SKM-1 treated with dmso at 0.1 percent for 144 hours (cell line): ENCODE measurements around the gene EVX1.
A peak's percentile ranks its signal among the peaks of the same experiment; 100 is the strongest.

Experiments used
- DNase-seq: peaks from one replicate; lab custom pipeline; 2025; ENCODE audit not compliant: unreplicated experiment; lab: John Stamatoyannopoulos, UW

Gene EVX1

DNA sequence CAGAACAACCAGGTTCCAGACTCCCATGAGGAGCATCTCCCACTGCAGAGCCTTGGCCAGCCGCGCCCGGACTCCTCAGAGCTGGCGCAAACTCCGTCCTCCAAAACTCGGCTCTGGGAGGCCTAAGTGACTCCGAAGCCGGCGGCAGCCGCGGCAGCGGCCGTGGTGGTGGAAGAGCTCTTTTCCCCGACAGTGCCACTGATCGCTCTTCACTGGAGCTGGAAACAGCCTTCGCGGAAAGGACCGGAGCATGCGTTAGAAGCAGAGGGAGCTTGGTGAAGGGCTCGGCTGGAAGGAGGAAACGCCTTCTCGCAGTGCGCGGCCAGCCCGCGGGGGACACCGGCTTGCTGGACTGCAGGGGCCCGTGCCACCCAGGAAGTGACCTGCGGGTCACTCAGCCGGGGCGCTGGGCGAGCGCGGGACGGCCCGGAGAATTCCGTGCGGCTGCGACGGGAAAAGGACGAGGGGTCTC lies 37.7 kb upstream of the EVX1 start:
- no peak for DNase-seq

DNA sequence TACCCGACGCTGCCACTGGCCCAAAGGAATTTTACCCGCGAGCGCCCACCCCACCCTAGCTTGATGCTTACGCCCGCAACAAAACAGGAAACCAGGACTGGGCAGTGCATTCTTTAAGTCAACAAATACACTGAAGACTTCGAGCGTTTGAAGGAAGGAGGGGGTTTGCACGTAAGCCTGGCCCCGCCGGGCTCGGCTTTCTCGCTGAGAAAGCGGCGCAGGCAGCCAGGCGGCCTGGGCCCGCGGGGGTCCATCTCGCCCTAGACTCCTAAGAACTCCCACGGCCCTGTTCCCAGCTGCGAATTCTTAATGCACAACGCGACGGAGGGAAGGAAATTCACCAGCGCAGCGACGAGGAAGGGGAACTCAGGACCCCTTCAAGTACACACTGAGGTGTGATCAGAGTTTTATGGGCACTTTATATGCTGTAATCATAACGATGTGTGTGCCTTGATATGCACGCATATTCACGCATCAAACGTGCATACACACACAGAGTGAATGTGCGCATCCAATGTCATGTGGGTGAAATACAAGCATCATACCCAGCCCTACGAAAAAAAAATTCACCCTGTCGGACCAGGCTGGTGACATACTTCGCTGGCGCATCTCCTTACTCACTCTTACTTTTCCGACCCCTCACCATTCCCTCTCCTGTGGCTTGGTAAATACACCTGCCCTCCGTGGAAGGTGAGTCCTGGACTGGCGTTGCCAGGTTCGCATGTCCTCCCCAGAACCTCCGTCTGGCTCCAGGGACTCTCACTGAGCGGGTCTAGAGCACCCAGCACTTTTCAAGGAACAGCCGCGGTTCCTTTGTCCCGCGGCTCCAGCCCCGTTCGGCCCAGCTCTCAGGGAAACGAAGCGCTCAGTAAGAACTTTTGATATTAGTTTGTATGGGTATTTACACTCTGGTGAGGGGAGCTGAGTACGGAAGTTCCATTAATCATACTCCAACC lies 37.0 kb upstream of the EVX1 start:
- no peak for DNase-seq

DNA sequence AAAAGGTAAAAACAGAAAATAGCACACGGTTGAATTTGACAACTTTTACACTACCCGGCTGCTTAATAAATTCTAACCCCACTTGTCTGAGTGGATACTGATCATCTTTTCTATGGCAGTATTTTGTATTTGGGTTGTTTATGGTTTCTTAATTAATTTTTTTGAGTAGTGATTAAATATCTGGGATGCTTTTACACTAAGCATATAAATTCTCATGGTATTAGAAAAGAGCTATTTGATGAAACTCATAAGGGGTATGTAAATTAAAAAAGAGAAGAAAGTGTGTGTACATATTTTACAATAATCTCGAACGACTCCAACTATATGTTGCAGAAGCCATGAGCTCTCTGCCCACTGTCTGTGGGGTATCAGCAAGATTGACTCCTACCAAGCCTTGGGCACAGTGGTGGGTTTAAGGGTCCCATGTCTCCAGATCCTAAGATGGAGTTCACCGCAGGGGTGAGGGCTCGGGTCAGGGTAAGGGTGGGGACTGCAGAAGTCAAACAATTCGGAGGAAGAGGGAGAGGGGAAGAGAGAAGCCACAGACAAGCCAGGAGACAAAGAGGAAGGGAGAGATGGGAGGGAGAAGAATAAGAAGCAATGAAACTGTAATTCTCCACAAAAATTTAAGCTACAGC lies 35.1 kb upstream of the EVX1 start:
- no peak for DNase-seq

DNA sequence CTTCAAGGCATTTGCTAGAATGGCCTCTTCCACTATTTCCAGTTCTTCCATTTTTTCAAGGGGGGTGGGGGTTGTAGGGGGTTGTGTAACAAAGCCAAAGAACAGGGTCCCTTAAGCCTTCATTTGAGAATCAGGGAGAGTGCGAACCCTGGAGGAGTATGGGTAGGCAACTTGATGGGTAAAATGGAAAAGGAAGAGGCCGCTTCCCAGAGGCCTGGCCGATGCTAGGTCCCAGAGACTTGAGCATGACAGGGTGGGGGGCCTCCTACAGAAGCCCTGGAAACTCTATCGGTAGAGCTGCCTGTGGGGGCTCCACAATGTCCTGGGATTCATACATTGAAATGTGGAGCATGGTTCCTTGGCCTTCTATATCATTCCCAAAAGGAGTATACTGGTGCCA lies 33.6 kb upstream of the EVX1 start:
- DNase-seq, result no peak

DNA sequence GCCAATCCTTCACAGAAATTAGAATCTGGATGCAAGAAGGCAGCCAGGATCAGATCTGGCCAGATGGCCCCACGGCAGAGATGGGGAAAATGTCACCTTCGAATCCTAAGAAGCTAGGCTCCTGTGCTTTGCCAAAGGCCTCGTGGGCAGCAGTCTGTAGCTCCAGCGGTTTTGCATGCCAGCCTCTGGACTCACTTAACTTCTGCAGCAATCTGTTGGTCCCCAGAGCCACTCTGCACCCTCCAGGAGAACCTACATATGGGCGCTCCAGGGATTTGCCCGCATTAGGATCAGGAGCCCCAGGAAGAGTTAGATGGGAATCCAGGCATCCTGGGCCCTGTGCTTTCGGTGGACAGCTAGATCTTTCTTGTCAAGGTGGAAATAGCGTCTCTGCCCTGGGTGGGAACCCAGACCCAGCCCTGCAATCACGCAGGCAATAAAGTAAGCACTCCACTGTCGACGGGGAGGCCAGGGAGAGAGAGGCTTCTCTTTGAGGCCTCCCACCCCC lies 32.6 kb upstream of the EVX1 start:
- no peak for DNase-seq

DNA sequence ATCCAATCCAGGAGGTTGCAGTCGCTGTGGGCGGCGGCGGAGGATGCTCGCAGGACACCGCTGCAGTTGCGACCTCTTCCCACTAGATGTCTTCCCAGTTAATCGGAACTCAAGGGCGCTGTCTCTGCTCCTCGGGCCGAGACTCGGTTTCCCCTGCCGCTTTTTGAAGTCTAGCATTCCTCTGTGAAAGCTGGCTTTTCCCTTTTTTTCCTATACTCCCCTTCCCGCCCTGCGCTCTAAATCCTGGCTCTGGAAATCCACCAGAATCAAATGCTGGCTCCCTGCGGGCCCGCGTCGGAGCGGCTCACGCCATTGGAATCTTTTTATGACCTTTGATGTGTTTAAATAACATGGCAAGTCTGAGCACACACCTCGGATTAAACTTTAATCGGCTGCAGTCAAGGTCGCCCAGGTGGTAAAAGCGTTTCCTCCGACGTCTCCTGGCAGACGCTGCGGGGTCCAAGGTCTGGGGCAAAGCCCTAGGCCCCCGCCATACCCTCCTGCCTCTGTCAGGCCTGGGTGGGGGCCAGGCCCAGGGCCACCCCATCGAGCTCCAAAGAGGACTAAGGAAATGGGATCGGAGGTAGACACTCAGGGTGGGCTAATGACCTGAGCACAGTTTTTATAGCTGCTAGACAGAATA lies 32.0 kb upstream of the EVX1 start:
- peak; percentile 45 for DNase-seq

DNA sequence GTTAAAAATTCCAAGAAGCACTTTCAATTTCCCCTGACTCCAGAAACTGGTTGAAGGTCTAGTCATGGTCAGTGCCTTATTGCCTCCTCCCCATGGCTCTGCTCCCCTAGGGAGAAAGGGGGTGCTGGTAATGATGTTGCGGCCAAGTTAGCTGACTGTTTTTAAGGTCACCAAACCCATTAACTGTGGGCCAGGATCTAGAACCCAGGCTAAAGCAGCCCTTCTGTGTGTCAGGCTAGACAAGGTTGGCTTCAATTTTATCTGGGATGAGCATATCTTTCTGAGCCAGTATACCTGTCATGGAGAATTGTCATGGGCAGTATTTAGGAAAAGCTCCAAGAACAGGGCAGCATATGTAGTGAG lies 31.5 kb upstream of the EVX1 start:
- DNase-seq, result no peak

DNA sequence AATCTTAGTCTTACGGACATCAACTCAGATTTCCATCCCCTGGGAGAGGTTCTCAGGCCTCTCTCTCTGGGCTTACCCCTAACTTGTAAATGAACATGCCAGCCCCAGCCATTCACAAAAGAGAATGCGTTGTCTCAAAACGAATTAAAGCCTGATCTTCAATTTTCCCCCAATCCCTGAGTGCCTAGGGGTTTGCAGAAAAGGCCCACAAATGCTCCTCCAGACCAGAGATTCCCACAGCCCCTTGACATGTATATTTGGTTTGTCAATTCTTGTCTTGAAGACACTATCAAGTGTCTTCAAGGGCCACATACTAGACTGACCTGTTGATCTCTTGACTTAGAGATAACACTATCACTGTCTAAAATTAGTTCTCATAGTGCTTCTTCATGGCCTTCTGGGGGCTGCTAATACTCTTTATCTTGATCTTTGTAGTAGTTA lies 30.8 kb upstream of the EVX1 start:
- DNase-seq, result no peak

DNA sequence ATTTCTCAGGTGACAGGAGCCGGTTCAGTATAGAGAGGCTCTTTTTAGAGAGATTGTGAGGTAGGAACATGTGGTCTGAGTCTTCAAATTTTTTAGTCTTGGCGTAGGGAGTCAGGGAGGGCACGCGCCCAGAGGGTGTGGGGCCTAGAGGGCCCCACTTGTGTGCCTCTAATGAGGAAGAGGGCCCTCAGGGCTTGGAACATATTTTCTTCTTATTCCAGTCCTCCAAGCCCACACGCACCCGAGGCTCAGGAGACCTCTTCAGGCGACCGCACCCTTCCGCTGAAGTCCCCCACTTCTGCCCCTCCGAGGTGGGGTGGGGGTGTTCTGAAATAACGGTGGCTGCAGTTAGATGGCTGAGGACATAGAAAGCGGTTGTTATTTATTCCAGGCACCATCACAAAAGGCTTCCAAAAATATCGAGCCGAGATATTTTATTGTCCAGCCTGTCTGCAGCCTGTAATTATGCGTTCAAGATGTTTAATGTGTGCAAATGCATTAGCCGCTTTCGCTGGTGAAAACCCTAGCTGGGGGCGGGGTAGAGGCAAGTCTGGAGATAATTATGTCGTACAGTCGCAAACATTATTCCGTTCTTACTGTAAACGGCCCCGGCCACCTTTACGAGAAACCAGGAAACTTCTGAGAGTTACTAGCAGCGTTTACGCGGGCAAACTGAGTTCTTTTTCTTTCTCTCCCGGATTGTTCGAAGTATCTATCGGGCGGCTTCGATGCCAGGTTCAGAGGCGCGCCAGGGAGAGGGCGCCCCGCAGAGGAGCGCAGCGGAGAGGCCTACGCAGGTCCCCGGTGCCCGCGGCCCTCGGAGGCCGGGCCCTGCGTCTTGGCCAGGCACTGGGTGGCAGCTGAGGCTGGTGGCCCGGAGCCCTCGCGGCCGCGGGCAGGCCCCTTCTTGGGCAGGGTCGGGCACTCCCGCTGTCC lies 29.8 kb upstream of the EVX1 start:
- no peak for DNase-seq

DNA sequence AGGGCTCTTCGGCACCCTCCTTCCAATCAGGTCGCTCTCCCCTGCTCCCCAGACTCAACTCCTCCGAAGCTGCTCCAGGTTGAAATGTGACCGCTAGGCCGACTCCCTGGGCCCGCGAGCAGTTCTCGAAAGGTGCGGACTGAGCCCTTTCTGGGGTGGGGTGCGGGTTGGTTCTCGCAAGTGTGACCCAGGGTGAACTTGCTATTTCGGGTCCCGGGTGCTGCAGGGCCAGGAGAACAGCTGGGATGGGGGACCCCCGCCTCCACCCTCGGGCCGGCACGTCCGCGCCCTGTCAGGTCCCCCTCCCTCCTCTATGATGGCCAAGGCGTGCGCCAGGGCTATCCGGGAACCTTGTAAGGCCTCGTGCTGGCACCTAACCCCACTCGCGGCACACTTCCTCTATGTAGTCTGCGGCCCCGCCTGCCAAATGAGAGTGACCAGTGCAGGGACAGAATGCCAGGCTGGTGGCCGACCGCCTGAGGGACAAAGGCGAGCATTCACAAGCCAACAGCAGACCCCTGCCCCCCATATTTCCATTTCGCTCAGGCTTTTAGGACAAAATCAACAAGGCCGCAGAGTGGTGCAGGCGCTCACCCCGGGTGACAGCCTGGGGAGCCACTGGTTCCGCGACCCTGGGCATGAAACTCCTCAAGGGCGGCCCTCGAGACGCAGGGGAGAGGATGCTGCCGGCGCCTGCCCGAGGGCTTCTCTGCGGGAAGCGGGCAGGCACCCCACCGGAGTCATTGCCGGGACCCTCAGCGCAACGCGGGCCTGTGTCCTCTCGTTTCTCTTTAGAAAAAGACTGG lies 29.0 kb upstream of the EVX1 start:
- DNase-seq, result no peak

DNA sequence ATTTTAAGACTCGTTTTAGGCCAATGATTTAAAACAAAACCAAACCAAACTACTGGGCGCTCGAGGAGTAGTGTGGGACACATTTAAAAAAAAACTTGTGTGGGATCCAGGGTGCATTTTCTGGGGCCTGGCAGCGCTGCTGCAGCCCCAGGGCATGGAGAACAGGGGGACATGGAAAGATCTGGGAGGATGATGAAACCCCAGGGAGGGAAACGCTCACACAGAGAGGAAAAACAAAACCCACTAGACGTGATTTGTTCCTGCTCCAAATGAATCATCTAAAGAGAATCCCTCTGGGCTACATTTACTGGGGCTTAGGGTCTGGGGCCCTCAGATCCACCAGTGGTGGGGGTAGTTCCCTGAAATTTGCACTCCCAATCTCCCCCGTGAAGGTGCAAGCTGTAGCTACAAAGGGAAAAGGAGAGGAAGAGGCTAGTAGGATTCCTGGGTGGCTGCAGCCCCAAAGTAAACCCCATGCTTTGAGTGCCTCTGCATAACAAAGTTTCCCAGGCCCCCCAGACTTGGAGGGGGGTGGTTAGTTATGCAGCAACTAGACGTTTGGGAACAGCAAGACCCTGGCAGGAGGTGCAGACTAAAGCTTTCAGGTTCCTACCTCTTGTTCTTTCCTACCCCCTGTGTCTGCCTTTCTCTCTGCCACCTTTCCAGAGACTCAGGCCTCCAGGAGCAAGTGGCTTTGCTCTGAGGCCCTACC lies 28.2 kb upstream of the EVX1 start:
- no peak for DNase-seq

DNA sequence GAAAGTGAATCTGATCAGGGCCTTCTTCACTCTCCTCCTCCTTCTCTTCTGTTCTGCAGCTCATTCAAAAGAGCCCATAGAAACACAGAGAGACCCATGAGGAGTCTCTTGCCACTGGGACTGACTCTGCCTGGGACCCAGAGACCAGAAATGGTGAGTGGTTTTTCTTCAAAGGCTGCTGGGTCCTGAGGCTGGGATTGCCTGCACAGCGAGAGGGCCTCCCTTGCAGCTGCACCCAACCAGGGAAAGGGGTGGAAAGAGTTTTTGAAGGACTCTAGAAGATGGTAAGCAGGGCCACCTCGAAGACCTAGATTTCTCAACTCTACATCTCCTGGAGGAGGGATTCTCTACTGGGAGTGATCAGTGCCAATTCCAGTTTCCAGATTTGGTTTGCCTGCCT lies 27.2 kb upstream of the EVX1 start:
- DNase-seq, result no peak

DNA sequence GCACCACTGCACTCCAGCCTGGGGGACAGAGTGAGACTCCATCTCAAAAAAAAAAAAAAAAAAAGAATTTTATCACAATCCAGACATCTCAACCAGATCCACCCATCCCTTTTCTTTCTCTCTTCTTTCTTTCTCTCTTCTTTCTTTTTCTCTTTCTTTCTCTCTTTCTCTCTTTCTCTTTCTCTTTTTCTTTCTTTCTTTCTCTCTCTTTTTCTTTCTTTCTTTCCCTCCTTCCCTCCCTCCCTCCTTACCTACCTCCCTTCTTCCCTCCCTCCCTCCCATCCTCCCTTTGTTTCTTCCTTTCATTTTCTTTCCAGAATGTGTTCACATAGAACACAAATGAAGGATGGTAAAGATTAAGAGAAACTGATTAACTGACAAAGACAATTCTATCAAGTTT lies 24.7 kb upstream of the EVX1 start:
- DNase-seq, result no peak

DNA sequence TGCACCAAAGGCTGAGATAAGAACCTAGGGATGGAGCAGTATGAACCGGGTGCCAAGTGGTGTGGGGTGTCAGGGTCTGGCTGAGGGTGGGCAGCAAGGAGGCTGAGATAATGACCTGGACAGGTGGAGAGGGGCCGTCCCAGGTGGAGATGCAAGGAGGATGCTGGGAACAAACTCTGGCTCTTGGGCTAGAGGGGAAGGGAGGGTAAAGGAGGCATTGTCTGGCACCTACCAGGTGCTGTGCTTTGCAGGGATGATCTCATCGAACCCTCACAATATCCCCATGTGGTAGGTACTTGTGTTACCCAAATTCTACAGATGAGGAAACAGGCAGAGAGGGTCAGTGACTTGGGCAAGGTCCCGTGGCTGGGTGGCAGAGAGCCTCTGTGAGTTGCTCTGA lies 22.8 kb upstream of the EVX1 start:
- no peak for DNase-seq

DNA sequence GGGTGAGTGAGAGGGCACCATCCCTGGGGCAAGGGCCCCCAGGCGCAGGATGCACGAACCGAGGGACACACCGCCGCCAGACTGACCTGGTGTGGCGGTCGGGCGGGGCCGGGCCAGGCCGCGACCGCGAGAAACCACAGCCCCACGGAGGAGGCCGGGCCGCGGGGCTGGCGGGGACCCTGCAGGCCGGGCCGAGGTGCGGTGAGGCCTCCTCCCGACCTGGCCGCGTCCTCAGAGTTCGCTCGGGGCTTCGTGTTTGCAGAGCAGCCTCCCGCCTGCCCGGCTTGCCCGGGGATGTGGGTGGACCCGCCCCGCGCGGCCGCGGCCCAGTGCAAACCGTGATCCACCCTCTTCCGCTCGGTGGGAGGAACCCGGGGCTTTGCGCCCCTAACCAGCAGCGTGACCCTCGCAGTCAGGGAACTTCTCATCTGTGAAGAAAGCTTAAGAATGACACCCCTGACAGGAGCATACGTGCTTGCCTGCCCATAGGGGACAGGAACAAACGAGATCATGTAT lies 22.1 kb upstream of the EVX1 start:
- no peak for DNase-seq

DNA sequence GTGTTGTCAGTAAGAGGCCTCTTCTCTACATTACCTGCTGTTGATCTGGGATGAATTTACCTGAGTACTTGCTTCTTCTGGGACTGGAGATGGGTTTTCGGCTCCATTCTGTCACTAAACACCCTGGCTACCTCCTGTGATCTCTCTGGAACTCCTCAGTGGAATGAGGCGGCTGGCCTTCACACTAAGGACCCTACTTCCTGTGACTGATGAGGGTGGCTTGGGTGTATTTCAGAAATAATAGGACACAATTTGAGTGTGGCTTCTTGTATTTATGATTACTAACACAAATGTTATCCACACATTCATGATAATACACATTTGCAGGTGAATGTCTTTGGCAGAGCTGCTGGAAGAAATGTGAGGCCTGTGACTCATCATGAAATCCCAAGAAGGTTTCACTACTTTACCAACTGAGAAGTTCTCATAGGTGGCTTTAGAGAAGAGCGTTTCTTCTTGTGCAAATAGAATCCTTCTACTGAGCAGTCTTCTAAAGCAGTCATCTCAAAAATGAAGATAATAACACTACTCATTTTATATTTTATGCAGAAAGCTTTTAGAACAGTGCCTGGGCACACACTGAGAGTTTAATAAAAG lies 21.3 kb upstream of the EVX1 start:
- DNase-seq, result no peak

DNA sequence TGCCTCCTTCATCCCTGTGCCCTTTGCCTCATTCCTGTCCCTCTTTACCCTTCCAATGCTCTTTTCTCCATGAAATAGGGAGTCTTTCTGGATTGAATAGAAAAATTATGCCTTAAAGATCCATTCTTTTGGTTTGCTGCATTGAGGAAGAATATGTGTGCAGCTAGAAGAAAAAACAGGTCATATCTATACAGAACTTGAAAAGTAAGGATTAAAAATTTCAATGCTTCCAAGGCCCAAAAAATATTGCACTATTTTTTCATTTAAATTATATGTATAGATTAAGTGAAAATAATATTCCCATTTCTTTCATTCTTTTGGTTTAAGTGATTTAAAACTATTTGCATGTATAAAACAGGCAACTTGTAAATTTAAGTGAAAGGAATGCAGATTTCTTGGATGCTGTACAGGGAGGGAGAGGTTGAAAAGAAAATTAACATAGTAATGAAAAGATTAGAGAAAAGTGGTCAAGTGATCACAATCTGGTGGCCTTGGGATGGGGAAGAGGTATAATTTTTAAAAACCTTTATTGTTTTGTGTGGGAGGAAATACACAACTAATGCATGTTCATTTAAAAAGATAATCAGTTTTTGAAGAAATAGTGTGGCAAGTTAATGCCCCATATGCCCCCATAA lies 18.5 kb upstream of the EVX1 start:
- no peak for DNase-seq
